ENCODE measurements around the gene POLD2.

Gene POLD2

DNA sequence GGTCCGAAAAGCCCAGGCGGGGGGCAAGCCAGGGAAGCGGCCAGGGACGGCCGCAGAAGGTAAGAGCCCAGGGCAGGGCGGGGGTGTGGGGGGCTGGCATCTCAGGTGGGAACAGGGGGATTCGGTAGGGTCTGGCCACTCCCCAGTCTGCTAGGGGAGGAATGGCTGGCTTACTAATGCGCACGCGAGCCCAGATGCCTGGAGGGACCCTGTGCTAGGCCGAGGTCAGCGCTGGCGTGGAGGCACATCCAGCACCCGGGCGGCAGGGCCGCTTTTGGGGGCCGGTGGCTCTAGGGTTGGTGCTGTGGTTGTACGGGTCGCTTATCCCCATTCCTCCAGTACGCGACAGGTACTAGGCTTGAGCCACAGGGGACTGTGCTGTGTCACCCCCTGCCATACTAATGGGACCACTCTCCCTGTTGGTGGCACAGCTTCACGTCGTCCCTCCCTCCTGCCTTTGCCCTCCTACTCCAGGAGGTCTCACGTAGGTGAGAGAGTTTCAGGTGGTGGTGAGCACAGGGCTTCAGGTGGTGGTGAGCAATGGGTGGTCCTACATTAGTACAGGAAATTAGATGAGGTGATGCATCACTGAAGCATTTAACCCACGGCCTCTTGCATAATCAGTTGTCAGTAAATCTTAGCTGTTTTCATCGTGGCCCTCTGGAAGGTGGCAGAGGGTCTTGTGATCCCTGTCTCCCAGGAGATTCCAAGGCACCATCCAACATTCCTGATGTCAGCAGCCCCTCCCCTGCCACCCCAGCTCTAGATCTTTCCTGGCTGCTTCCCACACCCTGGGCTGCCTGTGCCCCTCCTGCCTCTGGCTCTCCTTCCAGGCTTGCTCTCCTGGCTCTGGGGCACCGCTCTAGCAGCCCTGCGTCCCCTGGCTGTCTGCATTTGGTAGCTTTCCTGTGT, 18.2 kb downstream of the POLD2 start:
- TF ChIP-seq JUND (IDR thresholded peaks at IDR 0.05; ENCODE audit: low read depth) = no peak
- in situ Hi-C loops (cut with HindIII; ENCODE audit: low pct_unique_long_range_greater_than_20kb, low sequenced_read_pairs) = no loop called here
- no peak for DNase-seq (ENCODE audit: low read depth in 1 of 2, low spot score in 1 of 2)

DNA sequence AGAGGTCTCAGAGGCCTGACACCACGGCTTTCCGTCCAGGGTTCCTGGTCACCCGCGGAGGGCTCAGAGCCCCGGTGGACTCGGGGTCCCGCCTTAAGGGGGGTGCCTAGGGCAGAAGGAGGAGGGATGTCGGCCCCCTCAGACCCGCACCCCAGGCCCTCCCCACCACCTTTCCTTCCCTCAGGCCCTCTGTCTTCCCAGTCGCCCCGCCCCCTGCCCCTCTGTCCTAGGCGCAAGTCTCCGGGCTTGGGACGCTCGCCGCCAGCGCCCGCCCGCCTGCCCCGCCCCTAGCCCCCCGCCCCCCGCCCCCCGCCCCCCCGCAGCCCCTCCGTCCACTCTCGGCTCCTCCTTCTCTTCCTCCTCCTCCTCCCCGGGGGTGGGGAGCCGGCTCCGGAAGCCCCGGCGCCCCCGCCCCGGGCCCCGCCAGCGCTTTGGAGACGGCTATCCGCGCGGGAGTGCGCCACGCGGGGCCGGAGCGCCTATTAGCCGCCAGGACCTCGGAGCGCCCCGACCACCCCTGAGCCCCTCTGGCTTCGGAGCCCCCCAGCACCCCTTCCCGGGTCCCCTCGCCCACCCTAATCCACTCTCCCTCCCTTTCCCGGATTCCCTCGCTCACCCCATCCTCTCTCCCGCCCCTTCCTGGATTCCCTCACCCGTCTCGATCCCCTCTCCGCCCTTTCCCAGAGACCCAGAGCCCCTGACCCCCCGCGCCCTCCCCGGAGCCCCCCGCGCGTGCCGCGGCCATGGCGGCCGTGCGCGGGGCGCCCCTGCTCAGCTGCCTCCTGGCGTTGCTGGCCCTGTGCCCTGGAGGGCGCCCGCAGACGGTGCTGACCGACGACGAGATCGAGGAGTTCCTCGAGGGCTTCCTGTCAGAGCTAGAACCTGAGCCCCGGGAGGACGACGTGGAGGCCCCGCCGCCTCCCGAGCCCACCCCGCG, 19.2 kb downstream of the POLD2 start, which contains the start of gene AEBP1:
Gene AEBP1 (plus strand): TSS at position 423 of the 937 bp plus-strand sequence. CDS start 321 bp downstream, at position 744.
- no peak for DNase-seq (ENCODE audit: low read depth in 1 of 2, low spot score in 1 of 2)

DNA sequence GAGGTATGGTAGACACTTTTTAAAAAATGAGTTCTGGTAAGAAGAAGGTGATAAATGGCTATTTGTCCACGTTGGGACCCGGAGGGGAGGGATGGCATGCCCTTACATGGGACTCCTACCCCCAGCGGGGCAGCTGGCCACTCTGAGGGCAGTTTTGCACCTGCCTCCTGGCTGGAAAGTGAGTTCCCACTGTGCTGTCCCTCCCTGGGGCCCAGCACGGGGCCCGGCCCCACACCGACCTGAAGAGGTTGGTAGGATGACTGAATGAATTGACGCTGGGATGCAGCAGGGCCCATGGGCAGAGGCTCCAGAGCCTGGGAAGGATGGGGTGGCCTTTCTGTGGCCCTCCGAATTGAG, 19.8 kb downstream of the POLD2 start:
- in situ Hi-C loops (cut with HindIII; ENCODE audit: low pct_unique_long_range_greater_than_20kb, low sequenced_read_pairs) = no loop called here
- no peak for DNase-seq (ENCODE audit: low read depth in 1 of 2, low spot score in 1 of 2)
- TF ChIP-seq JUND (IDR thresholded peaks at IDR 0.05; ENCODE audit: low read depth) = no peak

More for the DNA sequence above, 19.2 kb downstream of the POLD2 start, which contains the start of gene AEBP1:
- TF ChIP-seq JUND (IDR thresholded peaks at IDR 0.05; ENCODE audit: low read depth) = no peak
- in situ Hi-C loops (cut with HindIII; ENCODE audit: low pct_unique_long_range_greater_than_20kb, low sequenced_read_pairs) = no loop called here

DNA sequence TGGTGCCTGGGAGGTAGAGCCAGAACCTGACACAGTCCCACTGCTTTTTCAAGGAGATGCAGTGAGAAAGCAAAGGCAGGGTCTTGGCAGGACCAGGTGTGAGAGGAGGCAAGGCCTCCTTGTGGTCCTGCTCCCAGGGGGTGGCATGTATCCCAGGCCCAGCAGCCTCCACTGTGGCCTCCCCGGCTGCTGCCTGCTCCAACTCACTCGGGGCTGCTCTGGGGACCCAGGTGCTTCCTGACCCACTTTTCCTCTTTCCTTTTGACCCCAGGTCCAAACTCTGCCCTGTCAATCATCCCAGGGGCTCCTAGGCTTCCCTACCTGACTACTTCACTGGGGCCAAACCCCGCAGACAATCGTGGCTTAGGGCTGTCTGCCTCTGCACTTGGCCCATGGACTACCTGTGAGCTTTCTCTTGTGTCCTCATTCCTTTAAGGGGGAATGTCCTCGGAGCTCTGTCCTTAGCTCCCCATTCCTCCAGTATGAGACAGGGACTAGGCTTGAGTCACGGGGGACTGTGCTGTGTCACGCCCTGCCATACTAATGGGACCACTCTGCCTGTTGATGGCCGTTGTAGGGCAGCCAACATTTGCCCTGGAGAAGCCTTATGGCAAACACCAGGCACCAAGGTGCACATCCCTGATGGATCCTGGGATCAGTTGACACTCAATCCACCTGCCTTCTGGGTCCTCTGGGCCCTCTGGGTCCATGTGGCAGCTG, 20.3 kb downstream of the POLD2 start:
- no peak for DNase-seq (ENCODE audit: low read depth in 1 of 2, low spot score in 1 of 2)
- in situ Hi-C loops (cut with HindIII; ENCODE audit: low pct_unique_long_range_greater_than_20kb, low sequenced_read_pairs) = no loop called here
- TF ChIP-seq JUND (IDR thresholded peaks at IDR 0.05; ENCODE audit: low read depth) = no peak

DNA sequence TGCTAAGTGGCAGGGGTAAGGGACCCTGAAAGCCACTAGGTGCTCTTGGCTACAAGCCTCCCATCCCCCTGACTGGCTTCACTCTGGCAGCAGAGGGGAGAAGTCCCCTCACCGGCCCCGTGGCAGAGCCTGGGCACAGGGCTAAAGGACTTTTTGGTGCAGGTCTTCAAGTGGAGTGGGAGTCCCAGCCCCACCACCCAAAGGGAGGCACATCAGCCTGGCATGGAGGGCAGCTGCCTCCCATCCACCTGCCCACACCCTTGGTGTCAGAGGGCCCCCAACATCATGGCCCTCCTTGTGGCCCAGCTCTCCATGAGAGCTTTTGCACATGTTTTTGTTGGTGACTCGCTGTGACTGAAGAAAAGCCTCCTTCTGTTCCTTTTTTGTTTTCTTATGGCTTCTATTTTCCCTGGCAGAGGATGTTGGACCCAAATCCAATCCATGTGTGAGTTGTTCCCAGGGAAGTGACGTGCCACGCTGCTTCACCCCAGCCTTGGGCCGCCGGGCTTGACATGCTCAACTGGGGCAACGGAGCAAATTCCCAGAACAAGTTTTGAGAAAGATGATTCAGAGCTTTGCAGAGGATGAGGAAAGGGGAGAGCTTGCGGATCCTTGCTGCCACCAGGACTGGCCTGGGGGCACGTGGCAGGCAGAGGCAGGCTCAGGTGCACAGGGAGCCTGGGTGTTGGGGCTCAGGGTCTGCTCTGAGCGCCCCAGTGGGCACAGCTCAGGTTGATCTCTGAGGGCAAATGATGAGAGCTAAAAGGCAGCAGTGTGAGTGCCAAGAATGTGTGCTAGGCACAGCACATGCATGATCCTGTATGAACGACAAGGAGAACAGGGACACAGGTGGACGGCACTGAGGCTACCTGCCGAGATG, 21.1 kb downstream of the POLD2 start:
- DNase-seq (ENCODE audit: low read depth in 1 of 2, low spot score in 1 of 2) = no peak
- no peak for TF ChIP-seq JUND (IDR thresholded peaks at IDR 0.05; ENCODE audit: low read depth)
- in situ Hi-C loops (cut with HindIII; ENCODE audit: low pct_unique_long_range_greater_than_20kb, low sequenced_read_pairs) = no loop called here

DNA sequence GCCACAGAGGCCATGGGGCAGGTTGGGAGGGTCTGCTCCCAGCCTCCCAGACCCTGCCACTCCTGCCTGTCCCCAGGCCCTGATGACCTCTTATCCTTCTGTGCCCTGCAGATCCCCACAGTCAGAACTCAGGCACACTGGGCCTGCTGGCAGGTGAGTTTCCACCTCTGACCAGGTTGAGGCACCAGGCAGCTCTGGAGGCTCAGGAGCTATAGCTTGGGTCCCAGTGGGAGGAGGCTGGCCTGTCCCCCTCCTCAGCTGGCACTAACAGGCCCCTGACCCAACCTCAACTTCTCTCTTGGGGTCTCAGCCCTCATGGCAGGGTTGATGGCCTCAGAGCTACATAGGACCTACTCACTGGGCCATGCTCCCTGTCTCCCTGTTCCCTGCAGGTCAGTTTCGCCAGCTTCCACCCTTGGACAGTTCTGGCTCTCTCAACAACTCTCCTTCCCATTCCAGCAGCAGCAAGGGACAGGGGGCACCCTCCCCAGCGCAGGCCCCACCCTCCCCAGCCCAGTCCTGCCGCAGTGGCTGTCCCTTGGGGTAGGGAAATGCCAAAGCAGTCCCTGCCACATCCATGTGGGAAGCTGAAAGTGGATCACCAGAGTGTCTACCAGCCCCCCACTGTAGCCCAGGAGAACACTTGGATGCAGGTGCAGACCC, 21.9 kb downstream of the POLD2 start:
- DNase-seq (ENCODE audit: low read depth in 1 of 2, low spot score in 1 of 2) = no peak
- no peak for TF ChIP-seq JUND (IDR thresholded peaks at IDR 0.05; ENCODE audit: low read depth)
- in situ Hi-C loops (cut with HindIII; ENCODE audit: low pct_unique_long_range_greater_than_20kb, low sequenced_read_pairs) = no loop called here

DNA sequence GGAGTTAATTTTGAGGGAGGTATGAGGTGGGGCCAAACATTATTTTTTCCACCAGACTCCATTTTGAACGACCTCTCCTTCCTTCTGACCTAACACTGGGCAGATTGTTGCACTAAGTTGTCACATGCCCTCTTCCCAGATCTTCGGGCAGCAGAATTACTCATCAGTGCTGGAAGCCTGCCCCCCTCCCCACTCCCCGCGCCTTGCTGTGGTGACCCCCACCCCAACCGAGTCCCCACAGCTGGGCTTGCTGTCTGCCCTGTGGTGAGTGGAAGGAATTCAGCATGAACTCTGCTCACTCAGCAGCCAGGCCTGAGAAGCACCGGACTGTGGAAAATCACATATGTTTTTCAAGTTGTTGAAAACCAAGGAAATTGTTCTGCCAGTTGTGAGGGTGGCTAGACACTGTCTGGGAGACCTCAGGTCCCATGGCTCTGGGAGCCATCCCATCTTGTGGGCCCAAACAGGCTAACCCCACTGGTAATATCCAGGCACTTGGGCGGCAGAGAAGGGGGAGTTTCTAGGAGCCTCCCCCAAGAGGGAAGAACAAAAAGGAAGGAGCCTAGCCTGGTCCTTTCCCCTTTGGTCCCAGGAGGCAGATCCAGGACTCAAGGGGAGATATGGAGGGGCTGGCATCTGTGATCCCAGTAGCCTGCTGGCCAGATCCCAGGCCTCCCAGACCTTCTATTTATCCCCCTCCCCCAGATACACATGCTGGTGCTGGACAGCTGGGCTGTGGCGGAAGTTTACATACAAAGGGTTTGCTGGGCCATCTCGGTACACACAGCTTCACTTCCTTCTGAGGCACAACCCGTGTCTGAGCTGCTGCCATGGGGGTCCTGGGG, 22.7 kb downstream of the POLD2 start:
- no peak for TF ChIP-seq JUND (IDR thresholded peaks at IDR 0.05; ENCODE audit: low read depth)
- in situ Hi-C loops (cut with HindIII; ENCODE audit: low pct_unique_long_range_greater_than_20kb, low sequenced_read_pairs) = no loop called here
- DNase-seq (ENCODE audit: low read depth in 1 of 2, low spot score in 1 of 2) = no peak

DNA sequence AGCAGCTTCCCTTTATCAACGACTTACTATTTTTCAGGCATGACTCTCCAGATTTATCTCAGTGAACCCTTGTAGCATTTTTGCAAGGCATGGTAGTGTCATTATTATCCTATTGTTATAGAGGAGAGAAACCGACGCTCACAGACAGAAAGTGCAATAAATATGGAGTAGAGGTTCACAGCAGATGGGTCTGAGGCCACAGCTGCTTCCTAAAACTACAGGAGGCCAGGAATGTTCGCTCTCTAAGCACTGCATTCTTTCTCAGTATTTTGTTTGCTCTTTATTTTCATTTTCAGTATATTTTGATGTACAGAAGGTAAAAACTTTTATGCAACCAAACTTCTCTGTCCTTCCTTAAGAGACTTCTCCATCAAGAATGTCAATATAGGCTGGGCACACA, 23.7 kb downstream of the POLD2 start:
- no peak for TF ChIP-seq JUND (IDR thresholded peaks at IDR 0.05; ENCODE audit: low read depth)
- in situ Hi-C loops (cut with HindIII; ENCODE audit: low pct_unique_long_range_greater_than_20kb, low sequenced_read_pairs) = no loop called here
- DNase-seq (ENCODE audit: low read depth in 1 of 2, low spot score in 1 of 2) = no peak

DNA sequence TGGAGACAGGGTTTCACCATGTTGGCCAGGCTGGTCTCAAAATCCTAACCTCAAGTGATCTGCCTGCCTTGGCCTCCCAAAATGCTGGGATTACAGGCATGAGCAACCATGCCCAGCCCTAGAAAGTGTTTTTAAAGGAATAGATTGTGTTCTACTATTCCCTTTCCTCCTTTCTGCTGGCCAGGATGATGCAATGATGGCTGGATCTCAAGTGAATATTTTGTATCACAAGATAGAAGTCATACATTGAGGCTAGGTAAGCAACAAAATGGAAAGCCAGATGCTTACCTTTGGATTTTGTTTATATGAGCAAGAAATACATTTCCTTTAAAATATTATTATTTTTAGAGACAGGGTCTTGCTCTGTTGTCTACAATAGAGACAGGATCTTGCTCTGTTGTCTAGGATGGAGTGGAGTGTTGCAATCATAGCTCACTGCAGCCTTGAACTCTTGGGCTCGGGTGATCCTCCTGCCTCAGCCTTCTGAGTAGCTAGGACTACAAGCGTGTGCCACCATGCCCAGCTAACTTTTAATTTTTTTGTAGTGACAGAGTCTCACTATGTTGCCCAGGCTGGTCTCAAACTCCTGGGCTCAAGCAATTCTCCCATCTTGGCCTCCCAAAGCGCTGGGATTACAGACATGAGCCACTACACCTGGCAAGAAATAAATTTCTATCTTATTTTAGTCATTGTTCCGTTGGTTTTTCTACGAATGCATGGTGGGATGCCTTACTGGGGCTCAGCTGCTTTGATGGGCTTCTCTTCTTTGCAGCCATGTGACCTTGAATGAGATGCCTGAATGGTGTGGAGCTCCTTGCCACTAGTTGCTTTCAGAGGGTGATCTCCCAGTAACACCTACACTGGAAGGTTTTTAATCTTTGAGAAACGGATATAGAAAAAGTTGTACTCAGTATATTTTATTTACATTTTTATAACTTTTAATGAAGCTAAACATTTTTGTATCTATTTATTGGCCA, 25.0 kb downstream of the POLD2 start:
- in situ Hi-C loops (cut with HindIII; ENCODE audit: low pct_unique_long_range_greater_than_20kb, low sequenced_read_pairs) = no loop called here
- no peak for TF ChIP-seq JUND (IDR thresholded peaks at IDR 0.05; ENCODE audit: low read depth)
- no peak for DNase-seq (ENCODE audit: low read depth in 1 of 2, low spot score in 1 of 2)

Measured in T47D (cell line).